Panc1 (cell line): Measurements from ENCODE around the gene ADAM10.

ENCODE experiments used
- CTCF ChIP-seq: fragments of 450-650 bp; IDR thresholded peaks from 2 replicates; pipeline ENCODE4 v1.5.1; 2017; ENCODE audit warnings: mild to moderate bottlenecking
- POLR2AphosphoS5 ChIP-seq: IDR thresholded peaks from 2 replicates; pipeline ENCODE4 v1.6.1; 2012; ENCODE audit warnings: mild to moderate bottlenecking, low read depth, low read length, moderate library complexity
- REST ChIP-seq, 2 experiments: IDR thresholded peaks; 2 replicates each; pipeline ENCODE4 v1.6.1; 2011 to 2012; ENCODE audit warnings: low read depth in 2 of 2, control low read depth in 1 of 2, low read length in 1 of 2, mild to moderate bottlenecking in 1 of 2, moderate library complexity in 1 of 2; ENCODE audit not compliant: insufficient read depth in 1 of 2
- SIN3A ChIP-seq: IDR thresholded peaks from 2 replicates; pipeline ENCODE4 v1.6.1; 2012; ENCODE audit warnings: low read depth, mild to moderate bottlenecking, low read length, moderate library complexity, borderline replicate concordance; ENCODE audit not compliant: insufficient read depth
- TCF7L2 ChIP-seq: IDR thresholded peaks from 2 replicates; pipeline ENCODE4 v1.6.1; 2011; ENCODE audit warnings: mild to moderate bottlenecking, low read depth, low read length, inconsistent platforms

- TF ChIP-seq REST (IDR thresholded peaks at IDR 0.05; ENCODE audit: insufficient read depth in 1 of 2, low read depth in 2 of 2, low read length in 1 of 2) (no peak), CTCF (no peak), SIN3A (no peak), POLR2AphosphoS5 (no peak), TCF7L2 (no peak)
Observed at GRCh38 chr15:58551764-58552504, 197.6 kb downstream of the ADAM10 start.
